Urothelium cell line (cell line): ENCODE results near the gene ABCB8.
"Not testable (repeated sequence)": the region's sequence is repeated elsewhere in the genome, so short reads cannot be mapped to it uniquely, and the experiment has no call there.

Source experiments
- DNase-seq: peaks from one replicate; pipeline ENCODE4 v3.0.0; 2011; ENCODE audit warnings: low spot score, mixed read lengths
- FAIRE-seq: peaks from 2 replicates; lab custom pipeline; 2011; peaks lifted over from hg19 to GRCh38; lab: Jason Lieb, UNC

Gene ABCB8

GRCh38 chr7:150997817-150998216 lies 30.4 kb upstream of the ABCB8 start:
- FAIRE-seq (no peak), DNase-seq (no peak)

DNA sequence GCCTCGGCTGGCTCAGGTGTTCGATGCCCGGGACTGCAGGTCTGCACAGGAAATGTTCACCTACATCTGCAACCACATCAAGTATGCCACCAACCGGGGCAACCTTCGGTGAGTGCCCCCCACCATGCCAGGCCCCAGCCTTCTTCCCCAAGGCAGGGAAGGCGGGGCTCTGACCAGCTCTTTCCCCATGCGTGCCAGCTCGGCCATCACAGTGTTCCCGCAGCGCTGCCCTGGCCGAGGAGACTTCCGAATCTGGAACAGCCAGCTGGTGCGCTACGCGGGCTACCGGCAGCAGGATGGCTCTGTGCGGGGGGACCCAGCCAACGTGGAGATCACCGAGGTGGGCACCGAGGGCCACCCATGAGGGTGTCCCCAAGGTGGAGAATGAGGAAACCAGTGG lies 29.9 kb upstream of the ABCB8 start:
- DNase-seq (no peak), FAIRE-seq (no peak)

- FAIRE-seq (no peak), DNase-seq (no peak)
Measured at GRCh38 chr7:150999001-150999400, 29.2 kb upstream of the ABCB8 start.

GRCh38 chr7:150999497-151000230 lies 28.6 kb upstream of the ABCB8 start:
- FAIRE-seq (no peak), DNase-seq (no peak)

GRCh38 chr7:151000897-151001495 lies 27.3 kb upstream of the ABCB8 start:
- DNase-seq (no peak), FAIRE-seq (no peak)

- DNase-seq (no peak), FAIRE-seq (no peak)
Measured at GRCh38 chr7:151001546-151001945, 26.7 kb upstream of the ABCB8 start.

DNA sequence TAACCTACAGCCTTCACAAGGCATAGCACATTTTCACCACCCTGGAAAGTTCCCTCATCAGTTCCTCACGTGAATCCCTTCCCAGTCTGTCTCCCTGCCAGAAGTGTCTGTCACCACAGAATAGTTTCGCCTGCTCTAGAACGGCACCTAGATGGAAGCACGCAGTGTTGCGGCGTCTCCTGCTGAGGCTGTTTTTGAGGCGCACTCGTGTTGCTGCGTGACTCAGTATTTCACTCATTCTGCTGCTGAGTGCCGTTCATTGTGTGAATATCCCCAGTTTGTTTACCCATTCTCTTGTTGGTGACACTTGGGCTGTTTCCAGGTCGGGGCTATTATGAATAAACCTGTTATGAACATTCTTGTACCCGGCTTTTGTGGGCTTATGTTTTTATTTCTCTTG lies 24.7 kb upstream of the ABCB8 start:
- DNase-seq (no peak), FAIRE-seq (no peak)

DNA sequence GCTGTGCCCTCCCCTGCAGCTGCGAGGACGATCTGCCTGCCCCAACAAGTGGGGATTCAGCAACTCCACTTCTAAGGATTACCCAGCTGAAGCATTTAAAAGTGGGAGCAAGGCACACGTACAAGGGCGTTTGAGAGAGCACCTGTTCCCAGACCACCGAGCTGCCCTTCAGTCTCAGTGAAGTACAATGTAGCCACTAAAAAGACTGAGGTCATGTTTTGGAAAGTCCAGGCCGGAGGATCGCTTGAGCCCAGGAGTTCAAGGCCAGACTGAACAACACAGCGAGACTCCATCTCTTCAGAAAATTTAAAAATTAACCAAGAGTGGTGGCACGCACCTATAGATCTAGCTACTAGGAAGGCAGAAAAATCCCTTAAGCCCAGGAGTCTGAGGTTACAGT lies 22.7 kb upstream of the ABCB8 start:
- FAIRE-seq (no peak), DNase-seq (no peak)

DNA sequence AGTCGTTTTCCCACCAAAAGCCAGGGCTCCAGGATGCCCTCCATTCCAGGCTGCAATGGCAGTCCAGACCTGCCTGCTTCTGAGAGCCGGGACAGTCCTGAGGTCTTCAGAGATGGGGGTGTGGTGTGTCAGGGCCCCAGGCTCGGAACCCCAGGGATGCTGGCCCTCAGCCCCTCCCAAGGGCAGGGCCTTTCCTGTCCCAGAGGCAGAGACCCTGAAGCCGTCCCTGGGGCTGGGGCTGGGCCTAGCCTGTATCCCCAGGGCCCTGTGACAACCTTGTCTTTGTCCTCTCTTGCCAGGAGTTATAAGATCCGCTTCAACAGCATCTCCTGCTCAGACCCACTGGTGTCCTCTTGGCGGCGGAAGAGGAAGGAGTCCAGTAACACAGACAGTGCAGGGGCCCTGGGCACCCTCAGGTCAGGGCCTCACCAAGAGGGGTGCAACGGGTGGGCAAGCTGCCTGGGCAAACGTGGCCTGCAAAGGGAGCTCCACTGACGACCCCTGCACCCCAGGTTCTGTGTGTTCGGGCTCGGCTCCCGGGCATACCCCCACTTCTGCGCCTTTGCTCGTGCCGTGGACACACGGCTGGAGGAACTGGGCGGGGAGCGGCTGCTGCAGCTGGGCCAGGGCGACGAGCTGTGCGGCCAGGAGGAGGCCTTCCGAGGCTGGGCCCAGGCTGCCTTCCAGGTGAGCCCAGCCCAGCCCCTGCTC lies 21.5 kb upstream of the ABCB8 start:
- FAIRE-seq: no peak
- DNase-seq: no peak

DNA sequence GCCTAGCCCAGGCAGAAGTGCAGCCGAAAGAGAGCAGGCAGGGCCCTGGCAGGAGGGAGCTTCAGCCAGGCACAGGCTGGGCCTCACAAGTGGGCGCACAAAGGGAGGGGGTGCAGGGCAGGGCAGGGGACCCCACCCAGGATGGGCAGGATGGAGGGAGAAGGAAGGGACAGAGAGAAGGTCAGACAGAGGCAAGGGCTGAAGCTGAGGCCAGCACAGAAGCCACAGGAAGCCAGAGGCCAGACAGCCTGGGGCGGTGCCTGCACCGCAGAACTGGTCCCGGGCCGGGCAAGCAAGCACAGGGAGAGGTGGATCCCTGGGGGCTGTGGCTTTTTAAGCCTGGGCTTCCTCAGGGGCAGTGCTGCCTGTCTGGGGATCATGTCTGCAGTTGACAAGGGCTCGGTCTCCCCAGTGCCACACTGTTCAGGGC lies 20.8 kb upstream of the ABCB8 start:
- no peak for DNase-seq
- no peak for FAIRE-seq

DNA sequence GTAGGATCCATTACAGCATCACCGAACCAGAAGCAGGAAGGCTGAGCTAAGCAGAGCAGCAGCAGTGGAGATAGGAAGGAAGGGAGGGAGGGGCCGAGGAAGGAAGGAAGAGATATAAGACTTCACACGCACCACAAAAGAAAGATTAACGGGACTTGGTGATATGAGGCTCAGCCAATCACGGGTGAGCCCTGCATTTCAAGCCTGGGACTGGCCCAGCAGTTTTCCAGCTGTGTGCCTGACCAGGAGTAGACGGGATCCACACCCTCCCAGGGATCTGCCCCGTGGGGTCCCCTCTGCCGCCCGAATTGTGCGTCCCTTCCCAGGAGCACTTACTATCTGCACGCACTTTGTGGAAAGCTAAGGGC lies 20.1 kb upstream of the ABCB8 start:
- FAIRE-seq (no peak), DNase-seq (no peak)

GRCh38 chr7:151008511-151009323 lies 19.5 kb upstream of the ABCB8 start:
- DNase-seq (peak; percentile 46), FAIRE-seq (no peak)

DNA sequence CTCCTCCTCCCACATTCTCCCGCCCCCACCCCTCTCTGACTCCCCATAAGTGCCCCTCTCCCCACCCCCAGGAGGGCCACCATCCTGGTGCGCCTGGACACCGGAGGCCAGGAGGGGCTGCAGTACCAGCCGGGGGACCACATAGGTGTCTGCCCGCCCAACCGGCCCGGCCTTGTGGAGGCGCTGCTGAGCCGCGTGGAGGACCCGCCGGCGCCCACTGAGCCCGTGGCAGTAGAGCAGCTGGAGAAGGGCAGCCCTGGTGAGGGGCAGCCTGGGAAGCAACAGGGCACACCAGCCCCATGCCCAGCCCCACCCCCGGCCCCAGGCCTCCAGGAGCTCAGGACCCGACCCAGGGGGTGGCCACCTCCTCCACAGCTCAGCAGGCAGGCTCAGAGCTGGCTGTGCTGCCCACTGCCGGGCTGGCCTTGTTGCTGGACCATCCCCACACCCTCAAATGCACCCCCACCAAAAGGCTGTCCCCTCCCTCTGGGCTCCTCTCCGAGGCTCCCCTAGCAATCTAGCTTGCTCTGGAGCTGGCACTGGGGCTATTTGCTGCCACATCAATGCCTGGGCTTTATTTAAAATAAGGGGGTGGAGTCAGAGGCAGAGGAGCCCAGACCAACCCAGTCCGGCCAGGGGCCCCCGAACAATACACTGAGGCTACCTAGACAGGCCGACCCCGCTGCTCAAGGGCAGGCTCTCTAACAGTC lies 18.8 kb upstream of the ABCB8 start:
- FAIRE-seq (no peak), DNase-seq (no peak)

- FAIRE-seq (no peak), DNase-seq (no peak)
Measured at GRCh38 chr7:151010037-151010306, 18.3 kb upstream of the ABCB8 start.

DNA sequence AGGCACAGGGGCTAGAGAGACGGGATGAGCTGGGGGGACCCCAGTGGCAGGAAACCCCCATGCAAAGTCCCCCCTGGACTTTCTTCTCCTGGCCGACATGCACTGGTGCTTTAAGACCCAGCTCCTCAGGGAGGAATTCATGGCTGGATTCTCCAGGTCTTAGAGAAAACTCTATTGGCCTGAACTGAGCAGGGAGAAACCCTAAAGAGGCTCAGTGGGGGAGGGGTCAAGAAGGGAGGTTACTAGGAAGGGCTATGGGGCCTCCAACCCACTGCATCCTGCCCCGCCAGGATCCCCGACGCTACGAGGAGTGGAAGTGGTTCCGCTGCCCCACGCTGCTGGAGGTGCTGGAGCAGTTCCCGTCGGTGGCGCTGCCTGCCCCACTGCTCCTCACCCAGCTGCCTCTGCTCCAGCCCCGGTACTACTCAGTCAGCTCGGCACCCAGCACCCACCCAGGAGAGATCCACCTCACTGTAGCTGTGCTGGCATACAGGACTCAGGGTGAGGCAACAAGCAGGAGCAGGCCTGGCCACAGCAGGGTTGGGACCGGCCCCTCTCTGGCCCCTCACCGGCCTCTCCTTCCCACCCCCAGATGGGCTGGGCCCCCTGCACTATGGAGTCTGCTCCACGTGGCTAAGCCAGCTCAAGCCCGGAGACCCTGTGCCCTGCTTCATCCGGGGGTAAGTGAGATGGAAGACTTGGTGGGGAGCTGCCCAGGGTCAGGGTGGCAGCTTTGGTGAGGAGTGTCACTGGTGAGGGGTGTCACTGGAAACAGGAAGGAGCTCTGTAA lies 17.7 kb upstream of the ABCB8 start:
- DNase-seq (no peak), FAIRE-seq (no peak)

DNA sequence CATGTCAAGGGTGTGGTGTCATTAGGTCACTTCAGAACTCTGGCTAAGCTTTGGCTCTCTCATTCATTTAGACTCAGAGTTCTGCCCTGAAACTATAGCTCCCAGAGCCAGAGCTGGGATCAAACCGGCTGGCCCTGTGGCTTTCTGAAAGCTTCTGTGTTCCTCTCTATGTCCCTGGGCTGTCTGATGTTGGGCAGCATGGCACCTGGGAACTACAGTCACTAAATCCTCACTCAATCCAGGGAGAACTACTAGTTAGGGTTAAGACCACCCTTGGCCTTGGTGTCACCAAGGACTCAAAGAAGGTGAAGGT lies 17.2 kb upstream of the ABCB8 start:
- FAIRE-seq: no peak
- DNase-seq: no peak

DNA sequence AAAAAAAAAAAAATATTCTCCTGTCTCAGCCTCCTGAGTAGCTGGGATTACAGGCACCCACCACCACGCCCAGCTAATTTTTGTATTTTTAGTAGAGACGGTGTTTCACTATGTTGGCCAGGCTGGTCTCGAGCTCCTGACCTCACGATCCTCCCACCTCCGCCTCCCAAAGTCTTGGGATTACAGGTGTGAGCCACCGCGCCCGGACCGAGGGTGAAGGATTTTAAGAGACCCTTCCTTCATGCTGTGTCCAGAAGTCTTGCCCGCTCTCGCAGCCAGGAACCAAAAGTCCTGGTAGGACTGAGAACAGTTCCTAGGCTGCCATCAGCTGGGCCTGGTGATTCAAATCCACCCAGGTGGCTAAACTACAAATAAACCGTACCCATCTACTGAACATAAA lies 16.6 kb upstream of the ABCB8 start:
- not testable (repeated sequence) for FAIRE-seq, DNase-seq

GRCh38 chr7:151012031-151012692 lies 16.1 kb upstream of the ABCB8 start:
- no peak for FAIRE-seq
- no peak for DNase-seq

- FAIRE-seq (no peak), DNase-seq (no peak)
Measured at GRCh38 chr7:151012911-151013347, 15.3 kb upstream of the ABCB8 start.

DNA sequence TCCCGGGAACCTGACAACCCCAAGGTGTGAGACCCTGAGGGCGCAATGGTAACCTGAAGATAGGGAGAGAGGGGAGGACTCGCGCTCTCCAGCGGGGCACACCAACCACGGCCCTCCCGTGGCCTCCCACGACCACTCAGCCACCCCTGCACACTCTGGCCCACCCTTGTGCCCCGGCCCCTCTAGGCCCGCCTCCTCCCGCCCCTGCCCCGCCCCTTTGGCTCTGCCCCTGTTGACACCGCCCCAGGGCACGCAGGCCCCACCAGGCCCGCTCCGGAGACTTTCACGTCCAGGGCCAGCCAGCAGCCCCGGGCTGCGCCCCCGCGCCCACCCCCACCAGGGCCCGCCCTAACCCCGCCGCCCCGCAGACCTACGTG lies 14.9 kb upstream of the ABCB8 start:
- FAIRE-seq: no peak
- no peak for DNase-seq
